ENCODE data around the gene TGFBI.

- TF ChIP-seq, protein P1, sequence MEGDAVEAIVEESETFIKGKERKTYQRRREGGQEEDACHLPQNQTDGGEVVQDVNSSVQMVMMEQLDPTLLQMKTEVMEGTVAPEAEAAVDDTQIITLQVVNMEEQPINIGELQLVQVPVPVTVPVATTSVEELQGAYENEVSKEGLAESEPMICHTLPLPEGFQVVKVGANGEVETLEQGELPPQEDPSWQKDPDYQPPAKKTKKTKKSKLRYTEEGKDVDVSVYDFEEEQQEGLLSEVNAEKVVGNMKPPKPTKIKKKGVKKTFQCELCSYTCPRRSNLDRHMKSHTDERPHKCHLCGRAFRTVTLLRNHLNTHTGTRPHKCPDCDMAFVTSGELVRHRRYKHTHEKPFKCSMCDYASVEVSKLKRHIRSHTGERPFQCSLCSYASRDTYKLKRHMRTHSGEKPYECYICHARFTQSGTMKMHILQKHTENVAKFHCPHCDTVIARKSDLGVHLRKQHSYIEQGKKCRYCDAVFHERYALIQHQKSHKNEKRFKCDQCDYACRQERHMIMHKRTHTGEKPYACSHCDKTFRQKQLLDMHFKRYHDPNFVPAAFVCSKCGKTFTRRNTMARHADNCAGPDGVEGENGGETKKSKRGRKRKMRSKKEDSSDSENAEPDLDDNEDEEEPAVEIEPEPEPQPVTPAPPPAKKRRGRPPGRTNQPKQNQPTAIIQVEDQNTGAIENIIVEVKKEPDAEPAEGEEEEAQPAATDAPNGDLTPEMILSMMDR (conservative IDR thresholded peaks at IDR 0.05; ENCODE audit: low read depth, low read length), result no peak
- no peak for TF ChIP-seq EZH2 (IDR thresholded peaks at IDR 0.05; ENCODE audit: borderline replicate concordance, low read depth, low read length, poor library complexity, severe bottlenecking)
These were observed 79.4 kb downstream of the TGFBI start for GRCh38 chr5:136108180-136108611.
